NCI-H524 (cell line): Measurements from ENCODE around the gene CDC20B.
"Not testable (repeated sequence)": the region's sequence is repeated elsewhere in the genome, so short reads cannot be mapped to it uniquely, and the experiment has no call there.

Source experiments
- DNase-seq, 2 experiments: peaks; one replicate each; lab custom pipeline; 2025; lab: John Stamatoyannopoulos, UW

CDC20B gene

DNA sequence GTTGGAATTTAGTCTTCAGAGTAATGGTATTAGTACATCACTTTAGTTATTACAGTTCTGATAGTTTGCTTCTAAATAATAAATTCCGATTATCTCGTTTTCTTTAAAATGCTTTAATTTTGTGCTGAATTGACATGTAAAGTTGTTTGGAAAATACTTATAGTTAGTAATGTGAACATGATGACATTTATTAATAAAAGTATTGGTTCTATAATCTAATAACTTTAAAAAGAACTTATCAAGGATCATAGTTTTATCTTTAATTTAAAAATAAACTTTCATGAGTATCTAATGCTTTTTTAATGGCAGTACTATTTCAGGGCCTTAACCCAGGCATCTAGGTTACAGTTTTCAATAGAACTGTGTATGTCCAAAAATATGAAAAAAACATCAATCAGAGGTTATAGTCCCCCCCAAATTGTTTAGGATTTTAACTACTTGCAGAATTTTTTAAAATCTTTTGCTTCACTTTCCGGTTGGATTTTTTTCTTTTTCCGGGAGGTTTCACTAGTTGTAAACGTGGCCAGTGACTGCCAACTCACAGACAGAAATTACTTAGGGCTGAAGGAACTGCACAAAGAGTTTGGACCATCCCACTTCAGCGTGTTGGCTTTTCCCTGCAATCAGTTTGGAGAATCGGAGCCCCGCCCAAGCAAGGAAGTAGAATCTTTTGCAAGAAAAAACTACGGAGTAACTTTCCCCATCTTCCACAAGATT is 12.3 kb downstream of the CDC20B start:
- DNase-seq: peak in 1 of 2 experiments; percentile 13

DNA sequence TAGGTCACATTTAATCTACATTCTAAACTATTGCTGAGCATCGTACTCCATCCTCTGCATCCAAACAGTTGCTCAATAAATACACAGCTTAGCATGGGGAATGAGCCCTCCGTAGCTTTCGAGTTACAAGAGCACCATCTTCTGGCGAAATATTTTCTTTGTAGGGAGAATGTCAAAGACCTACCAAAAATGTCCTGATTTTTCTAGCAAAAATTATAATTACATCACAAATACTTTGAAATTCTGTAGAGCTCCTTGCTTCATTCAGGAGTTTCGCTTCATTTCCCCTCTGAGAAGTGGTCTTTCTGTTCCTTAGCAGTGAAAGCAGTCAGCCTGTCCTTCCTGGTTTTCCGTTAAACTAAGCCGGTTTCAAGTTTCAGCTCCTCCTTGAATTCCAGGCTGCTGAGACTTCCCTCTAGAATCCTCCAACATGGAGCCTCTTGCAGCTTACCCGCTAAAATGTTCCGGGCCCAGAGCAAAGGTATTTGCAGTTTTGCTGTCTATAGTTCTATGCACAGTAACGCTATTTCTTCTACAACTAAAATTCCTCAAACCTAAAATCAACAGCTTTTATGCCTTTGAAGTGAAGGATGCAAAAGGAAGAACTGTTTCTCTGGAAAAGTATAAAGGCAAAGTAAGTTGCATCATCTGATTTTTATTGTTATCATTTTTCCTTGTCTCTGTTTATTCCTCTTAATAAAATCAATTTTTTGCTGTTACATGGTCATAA is 13.0 kb downstream of the CDC20B start, which contains the start of gene GPX8:
TSS of gene GPX8 (plus strand) at position 409 of the 730 bp plus-strand sequence. CDS start at position 431, 22 bp downstream.
- peak; percentile 68 to 77 for DNase-seq

DNA sequence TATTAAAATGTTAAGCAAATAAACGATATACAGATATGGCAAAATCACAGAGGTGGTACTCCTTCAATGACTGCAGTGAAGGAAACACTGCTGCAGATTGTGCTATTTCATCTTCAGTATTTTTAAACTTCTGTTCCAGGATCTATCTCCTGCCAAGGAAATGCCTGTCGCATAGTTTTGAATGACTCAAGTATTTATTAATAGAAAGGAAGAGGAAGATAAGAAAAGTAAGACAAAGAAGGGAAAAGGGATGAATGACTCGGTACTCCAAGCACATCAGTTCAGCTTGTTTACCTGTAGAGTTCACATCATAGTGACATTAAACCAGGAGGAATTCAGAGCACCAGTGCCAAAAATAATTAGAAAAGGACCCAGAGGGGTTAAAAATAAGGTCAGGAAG is 18.1 kb downstream of the CDC20B start:
- no peak for DNase-seq

DNA sequence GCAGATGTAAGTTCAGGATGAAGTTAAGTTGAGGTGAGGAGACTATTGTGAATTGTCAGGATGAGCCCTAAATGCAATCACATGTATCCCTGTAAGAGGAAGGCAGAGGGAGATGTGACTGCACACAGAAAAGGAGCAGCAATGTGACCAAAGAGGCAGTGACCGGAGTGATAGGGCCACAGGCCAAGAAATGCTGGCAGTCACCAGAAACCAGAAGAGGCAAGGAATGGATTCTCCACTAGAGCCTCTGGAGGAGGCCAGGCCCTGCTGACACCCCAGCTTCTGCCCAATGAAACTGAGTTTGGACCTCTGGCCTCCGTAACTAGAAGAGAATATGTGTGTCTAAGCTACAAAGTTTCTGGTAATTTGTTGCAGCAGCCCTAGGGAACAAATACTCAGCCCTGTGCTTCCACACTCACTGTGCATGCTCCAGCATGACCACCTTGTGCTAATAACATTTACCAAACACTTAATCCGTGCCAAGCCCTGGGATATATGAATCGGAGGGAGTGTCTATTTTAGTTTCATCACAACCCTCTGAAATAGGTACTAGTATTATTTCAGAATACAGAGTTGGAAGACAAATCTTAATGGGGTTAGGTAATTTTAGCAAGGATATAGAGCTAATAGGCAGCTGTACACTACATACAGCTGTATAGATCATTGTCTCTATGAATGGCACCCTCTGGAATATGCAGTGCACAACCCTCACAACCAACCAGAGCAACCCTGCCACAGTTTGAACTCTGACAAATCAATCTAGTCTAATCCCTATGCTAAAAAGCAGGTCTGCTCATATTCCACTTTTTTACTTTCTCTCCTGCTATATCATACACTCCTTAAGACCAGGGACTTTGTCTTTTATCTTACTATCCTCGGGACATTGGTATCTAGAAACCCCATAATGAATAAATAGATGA is 20.8 kb downstream of the CDC20B start:
- DNase-seq: no peak

DNA sequence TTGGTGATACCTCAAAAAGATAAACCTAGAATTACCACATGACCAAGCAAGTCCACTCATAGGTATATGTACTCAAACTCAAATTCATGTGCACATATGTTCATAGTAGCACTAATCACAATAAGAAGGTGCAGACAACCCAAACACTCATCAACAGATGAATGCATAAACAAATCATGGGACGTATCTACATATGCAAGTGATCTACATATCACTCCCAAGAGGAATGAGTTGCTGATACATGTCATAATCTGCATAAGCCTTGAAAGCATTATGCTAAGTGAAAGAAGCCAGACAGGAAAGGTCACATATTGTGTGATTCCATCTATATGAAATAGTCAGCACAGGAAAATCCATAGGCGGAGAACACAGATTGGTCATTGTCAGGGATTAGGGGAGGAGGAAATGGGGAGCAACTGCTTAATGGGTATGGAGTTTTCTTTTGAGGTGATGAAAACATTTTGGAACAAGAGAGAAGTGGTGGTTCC is 23.6 kb downstream of the CDC20B start:
- no peak for DNase-seq

DNA sequence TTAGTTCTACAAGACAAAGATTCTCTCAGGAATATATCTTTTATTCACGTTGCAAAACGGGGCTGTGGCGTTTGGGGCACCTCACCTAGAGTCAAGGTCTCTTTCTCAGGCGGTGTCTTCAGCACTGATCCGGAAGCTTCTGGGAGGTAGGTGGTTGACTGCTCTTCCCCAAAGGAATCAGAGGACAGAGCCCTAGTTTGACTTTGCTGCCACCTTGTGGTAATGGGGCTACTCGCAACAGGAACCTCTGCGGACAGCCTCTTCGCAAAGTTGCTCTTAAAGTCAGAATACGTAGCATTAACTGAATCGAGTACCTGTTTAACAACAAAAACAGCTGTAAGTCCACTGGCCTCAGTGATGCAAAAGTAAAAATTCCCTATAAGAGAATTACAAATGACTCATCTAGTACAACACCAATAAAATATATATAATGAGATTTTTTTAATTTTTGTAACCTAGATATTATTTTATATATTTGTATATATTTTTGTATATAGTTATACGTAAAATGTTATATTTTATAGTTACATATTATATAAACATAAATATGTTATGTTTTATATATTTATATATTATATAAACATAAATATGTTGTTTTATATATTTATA is 26.3 kb downstream of the CDC20B start:
- peak; percentile 67 to 85 for DNase-seq

DNA sequence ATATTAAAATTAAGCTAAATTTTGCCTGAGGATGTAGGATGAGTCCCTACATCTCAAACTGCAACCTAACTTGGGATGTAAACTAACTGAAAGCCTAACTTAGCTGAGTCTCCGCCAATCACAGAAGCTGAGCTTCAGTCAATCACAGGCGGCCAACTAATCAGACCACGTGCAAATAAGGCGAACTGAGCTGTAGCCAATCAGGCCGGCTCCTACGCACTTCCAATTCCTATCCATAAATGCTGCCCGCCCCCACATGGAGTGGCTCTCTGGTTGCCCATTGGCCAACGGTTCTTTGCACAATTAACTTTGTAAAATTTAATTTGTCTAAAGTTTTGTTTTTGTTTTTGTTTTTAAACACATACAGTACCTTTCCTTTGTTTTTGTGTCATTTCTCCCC is 26.9 kb downstream of the CDC20B start:
- DNase-seq: no peak

DNA sequence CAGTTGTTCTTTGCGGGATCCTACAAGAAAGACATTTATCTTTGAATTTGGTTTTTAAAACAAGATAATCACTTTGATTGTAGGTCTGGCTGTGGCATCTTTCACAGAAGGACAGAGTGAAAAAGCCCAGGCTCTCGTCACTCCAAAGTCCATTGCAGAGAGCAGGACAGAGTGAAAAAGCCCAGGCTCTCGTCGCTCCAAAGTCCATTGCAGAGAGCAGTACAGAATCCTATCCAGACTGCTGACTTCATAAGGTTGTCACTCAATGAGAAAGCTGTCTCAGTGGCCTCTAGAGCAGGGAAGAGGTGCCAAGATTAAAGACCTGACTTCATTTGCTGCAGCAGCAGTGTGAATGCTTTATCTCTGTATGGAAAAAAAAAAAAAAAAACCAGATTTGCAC is 29.4 kb downstream of the CDC20B start:
- DNase-seq: no peak

DNA sequence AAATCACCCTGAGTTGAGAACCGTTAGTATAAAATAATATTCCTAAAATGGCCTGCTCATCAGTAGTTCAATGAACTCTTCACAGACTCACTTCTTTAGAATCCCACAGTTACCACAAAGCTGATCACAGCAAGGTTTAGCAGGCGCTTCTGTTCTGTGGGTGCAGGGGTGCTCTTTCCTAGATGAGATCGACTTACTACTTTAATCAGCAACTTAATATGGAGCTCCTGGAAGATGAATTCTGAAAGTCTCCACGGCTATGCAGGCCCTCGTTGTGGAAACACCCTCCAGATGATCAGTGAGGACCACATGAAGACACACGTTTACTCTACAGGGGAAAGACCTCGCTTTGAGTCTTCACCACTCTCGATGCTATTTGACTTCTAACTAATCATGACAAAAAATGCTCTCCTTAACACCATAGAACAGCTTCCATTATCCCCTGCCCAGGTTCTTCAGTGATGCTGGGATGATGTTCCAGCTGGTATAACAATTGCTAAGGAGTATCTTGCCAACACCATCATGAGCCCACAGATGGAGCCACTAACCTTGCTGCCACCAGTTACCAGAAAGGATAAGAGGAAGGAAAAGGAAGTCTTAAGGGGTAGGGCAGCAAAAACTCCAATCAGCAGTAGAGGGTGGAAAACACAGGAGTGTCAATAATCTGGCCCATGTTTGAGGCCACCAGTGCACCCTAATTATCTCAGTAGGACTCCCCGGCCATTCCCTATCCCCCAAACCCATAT is 30.9 kb downstream of the CDC20B start:
- DNase-seq: no peak

DNA sequence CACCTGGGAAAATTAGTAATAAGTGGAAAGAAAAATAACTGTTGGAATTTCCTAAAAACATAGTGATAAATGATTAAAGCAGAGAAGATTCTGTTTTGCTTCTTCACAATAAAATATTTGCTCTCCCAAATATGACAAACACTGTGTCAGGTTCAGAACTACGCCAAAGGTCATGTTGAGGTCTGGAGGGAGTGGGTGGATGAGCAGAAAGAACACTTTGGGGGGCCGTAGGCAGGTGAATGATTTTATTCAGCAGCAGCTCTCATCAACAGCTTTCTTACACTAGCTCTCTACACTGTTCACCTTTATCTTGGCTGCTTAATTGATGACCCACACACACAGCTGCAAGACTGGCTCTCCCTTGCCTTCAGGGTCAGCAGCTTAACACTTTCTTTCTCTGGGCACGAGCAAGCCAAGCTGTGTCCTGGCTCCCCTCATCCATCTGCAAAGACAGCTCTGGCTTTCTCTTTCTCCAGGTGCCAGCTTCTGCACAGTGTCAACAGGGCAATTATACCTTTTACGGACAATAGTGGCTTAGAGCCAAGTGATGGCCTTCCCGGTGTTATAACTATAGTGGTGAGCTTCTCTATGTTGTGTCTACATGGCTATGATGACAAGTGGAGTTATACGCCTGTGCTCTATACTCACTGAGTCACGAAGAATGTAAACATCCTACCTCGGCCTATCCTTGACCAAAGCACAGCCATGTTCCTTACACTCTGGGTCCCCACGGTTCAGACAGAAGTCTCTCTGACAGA is 31.9 kb downstream of the CDC20B start:
- DNase-seq: no peak

DNA sequence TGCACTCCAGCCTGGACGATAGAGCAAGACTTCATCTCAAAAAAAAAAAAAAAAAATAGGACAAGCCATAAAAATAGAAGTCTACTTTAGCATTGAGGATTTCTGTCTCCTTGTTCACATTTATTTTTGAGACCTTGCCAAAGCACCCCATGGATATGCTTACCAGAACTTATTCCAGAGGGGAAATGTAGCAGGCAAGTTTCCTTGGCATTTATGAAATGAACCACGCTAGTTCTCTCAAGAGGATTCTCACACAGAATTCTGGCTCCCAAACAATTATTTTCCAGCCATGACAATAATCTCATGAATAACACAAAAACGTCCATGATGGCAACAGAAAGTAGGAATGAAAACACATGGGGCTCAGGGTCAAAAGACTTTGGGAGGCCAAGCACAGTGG is 36.5 kb downstream of the CDC20B start:
- no peak for DNase-seq

DNA sequence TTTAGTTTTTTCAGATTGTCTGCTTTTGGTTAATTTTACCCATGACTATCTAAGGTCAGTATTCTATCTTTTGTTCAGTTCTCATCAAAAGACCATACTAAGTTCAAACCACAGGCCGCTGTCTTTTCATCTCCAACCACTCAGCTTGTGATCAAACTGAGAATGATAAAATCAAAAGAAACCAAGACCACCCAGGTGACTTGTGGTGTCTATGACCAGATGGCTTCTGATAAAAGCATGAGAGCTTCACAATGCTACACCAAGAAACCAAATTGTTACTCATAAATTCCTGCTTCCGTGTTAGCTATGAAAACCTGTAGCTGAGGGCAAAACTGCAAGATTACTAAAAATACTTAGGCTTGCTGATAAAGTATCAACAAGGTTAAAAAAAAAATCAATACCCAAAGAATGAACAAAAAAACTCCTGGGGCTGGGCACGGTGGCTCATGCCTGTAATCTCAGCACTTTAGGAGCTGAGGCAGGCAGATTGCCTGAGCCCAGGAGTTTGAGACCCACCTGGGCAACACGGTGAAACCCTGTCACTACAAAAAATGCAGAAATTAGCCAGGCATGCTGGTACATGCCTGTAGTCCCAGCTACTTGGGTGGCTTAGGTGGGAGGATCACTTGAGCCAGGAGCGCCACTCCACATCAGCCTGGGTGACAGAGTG is 38.8 kb downstream of the CDC20B start:
- DNase-seq: no peak

DNA sequence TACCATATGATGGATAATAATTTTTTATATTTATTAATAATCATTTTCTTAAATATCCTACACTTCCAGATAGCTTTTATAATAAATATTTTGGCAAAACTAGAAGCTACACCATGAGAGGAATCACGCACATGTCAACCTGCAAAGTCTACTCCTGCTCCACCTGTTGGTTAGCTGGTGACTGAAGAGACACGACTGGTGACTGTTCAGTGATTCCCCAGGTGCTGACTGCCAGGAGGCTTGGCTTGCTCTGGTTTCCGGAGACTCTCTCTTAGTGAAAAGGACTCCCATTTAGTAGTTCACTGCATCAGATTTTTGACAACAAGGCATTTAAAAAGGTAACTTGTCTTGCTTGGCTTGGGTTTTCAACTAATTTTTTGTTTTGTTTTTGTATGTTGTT is 49.6 kb downstream of the CDC20B start:
- DNase-seq: no peak

DNA sequence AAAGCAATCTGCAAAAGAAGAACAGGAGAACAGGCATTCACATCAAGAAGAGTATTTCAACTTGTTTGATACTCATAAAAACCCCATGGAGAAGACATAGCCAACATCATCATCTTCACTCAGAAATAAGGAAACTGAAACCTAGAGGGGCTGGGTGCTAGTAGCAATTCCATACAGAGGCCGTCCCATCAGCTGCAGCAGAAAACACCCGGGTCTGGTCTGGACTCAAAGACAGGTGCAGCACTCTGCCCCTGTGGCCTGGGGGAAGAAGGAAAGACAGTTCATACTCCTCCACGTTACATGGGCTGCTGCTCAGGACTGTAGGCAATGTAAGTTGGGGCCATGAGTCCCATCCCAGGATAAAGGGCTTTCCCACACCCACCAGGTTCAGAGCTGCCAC is 58.9 kb downstream of the CDC20B start:
- DNase-seq: no peak

DNA sequence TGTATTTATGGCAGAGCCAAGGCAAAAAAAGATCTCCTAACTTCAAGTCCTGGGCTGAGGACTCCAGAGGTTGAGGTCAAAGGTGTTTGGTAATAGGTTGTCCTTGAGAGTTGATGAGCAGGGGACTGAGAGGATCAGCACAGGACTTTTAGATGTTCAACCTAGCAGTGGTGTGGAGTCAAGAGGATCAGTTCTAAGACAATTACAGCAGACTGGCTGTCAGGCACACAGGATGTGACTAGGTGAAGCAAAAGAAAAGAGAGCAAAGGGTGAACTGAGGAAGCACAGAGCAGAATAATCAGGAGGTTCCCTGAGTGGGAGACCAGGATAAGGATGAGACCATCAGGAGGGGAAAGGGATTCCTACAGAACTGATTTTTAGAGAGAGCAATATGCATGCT is 59.6 kb downstream of the CDC20B start:
- no peak for DNase-seq

DNA sequence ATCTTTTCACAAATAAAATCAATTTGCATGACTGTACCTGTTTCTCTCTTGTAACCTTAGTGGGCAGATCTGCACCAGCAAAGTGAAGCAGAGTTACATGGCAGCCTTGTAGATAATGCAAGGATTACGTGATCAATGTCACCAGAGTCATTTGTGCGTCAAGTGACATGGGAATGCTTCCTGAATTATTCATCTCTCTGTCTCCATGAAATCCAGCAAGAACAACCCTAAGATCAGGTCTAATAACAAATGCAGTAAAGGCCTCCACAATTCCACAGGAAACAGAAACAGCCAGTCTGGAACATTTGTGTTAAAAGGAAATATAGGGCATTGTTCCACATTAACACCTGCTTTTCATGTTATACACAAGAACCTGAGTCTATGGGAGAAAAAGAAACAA is 62.8 kb downstream of the CDC20B start:
- no peak for DNase-seq

DNA sequence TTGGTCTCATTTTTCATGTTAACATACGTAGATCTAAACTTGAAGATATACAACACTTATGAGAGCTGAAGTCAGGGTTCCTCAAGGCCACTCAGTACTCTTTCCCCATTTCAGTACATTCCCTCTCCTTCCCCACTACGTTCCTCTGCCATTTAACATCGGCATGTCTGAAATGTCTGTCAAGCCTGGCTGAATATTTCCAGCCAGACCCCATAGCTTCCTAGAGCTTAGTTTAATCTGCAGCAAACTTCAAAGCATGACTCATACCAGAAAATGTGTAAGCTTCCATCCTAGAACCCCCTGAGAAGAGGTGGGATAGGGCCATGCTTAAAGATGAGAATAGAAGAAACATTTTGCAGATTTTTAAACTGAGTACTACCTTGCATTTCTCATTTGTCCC is 64.3 kb downstream of the CDC20B start:
- DNase-seq: no peak

DNA sequence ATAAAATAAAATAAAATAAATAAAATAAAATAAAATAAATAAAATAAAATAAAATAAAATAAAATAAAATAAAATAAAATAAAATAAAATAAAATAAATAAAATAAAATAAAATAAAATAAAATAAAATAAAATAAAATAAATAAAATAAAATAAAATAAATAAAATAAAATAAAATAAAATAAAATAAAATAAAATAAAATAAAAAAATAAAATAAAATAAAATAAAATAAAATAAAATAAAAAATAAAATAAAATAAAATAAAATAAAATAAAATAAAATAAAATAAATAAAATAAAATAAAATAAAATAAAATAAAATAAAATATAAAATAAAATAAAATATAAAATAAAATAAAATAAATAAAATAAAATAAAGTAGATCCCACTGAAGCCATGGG is 67.0 kb downstream of the CDC20B start:
- not testable (repeated sequence) for DNase-seq

DNA sequence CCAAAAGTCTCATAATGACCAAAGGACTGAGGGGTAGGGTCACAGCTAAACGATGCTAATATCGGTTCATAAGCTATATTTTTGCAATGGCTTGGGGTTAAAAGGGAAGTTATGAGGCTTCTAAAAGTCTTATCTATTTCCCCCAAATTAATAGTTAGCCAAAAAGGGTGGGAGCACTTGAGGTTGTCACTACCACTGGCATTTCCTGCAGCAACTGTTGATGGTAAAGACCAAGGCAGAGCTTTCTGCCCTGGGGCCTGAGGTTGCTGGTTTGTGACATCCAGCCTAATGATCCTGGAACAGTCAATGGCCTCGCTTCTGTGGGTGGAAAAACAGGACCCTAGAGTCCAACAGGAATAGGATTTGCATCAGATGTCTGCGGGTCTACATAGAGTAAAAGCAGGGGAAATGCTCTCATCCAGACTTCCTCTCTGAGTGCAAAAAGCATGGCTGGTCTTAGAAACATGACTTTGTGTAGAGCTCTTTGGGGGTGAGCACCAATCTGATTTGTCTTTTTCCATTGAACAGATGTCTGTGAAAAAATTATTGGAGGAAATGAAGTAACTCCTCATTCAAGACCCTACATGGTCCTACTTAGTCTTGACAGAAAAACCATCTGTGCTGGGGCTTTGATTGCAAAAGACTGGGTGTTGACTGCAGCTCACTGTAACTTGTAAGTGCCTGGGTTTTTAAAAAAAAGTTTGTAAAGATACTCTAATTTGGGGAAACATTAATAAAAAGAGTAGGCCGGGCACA is 67.9 kb downstream of the CDC20B start:
- DNase-seq: no peak
